ENCODE measurements around the gene TRMT5. TPM values are rescaled to one million over a fixed set of nuclear protein-coding genes. Genes with fewer than 3 reads are reported as not detected.

Gene TRMT5
- total and polyA plus RNA-seq, 2 of the 4 experiments (the other 2 are of a cell fraction), result 5.0 to 10.4 TPM

DNA sequence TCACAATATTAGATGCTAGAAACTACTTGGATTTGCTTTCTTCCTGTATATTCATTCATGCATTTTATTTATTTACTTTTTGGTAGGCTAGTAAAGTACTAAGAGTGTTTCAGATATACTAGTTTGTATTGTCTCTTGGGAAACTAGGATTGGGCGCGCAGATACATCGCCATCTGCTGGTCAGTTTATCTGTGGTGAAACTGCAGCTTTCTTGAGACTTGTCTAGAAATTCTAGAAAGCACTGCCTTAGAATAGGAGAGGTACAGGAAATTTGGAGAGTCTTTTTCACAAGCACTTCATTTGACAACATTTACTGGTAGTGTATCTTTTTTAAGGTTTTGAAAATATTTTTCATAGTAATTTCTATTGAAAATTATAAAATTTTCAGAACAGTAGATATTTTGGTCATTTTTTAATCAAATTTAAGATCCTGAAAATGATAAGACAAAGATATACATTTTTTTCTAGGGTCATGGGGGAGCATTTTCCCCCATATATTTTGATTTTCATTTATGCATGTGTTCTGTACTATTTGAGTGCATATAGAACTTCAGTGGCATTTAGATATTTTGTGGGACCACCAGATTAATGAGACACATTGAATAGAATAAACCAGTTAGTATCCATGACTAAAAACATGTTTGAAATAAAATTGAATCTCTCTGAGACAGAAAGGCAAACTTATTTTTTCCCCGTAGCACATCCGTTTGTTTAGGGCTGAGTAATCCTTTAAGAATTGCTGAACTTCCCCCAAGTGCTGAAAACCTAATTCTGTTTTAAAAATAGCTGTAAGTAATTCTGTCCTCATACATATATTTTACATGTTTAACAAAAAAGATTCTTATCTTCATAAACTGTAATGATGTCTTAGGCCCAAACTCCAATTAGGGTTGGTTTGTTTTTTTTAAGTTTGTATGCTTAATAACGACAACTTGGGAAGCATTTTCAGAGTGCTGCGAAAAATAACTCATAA lies 44.7 kb upstream of the TRMT5 start:
- no TSS peak for BruUV-seq (replicated peaks)

More for the DNA sequence above, 44.7 kb upstream of the TRMT5 start:
- Histone ChIP-seq H3K36me3 (ENCODE audit: control insufficient read depth, insufficient read depth, low read length) (no peaks in the 10 kb centered on the region), H3K23ac (ENCODE audit: low read depth, low read length) (peak overlapping the region; percentile 28; the same call in 1 of the 2 replicates), H3K9me3 (ENCODE audit: control insufficient read depth, insufficient read depth, low read length) (no peaks in the 10 kb centered on the region), H2BK15ac (ENCODE audit: low read depth, low read length) (no peak overlapping the region), H3K4me2 (ENCODE audit: low read depth, low read length) (peak overlapping the region; percentile 79; the same call in 1 of the 2 replicates), H3K14ac (replicated peaks; ENCODE audit: low read depth, low read length) (peak overlapping the region; percentile 32; the same call in 1 of the 2 replicates), H3K18ac (ENCODE audit: low read depth, low read length) (peak overlapping the region; percentile 87; the same call in 1 of the 2 replicates), H3K4me3 (ENCODE audit: insufficient read depth, low read depth, low read length) (no peak overlapping the region), H3K56ac (ENCODE audit: extremely low read depth, insufficient read depth, low read length) (peak overlapping the region; percentile 55; the same call in 1 of the 2 replicates), H4K5ac (ENCODE audit: low read depth, low read length) (no peak overlapping the region; the same call in 1 of the 2 replicates), H3K79me1 (ENCODE audit: low read depth in 1 of 2, low read length in 2 of 2) (peaks cover 2 to 13% of the 10 kb centered on the region in 2 experiments; a peak in 2 of 4 replicates), H2AK5ac (ENCODE audit: low read depth, low read length) (no peak overlapping the region), H3K4ac (ENCODE audit: low read depth, low read length) (peak overlapping the region; percentile 49; the same call in 1 of the 2 replicates), H3K9me1 (ENCODE audit: insufficient read depth, low read length) (no peaks in the 10 kb centered on the region), H2BK20ac (ENCODE audit: low read depth, low read length) (peak overlapping the region; percentile 34; the same call in 1 of the 2 replicates), H3K9ac (ENCODE audit: low read depth, low read length) (no peak overlapping the region), H3K27ac (ENCODE audit: insufficient read depth, low read length) (peak overlapping the region; percentile 24; the same call in 1 of the 2 replicates), H3K27me3 (ENCODE audit: control insufficient read depth, insufficient read depth, low read length) (no peaks in the 10 kb centered on the region), H3K4me1 (ENCODE audit: control insufficient read depth, insufficient read depth, low read length) (peaks cover 3% of the 10 kb centered on the region; the same call in 1 of the 2 replicates), H2AK9ac (replicated peaks; ENCODE audit: low read depth, low read length, poor library complexity) (no peak overlapping the region), H4K20me1 (ENCODE audit: insufficient read depth, low read length) (no peaks in the 10 kb centered on the region), H2AFZ (replicated peaks; ENCODE audit: low read length, poor library complexity) (no peak overlapping the region), H2BK120ac (ENCODE audit: low read depth, low read length) (peak overlapping the region; percentile 78; the same call in 1 of the 2 replicates), H4K8ac (ENCODE audit: low read depth in 2 of 2, low read length in 2 of 2) (peak overlapping the region in 1 of 2 experiments; percentile 75; a peak in 1 of 4 replicates), H2BK5ac (ENCODE audit: low read depth, low read length, poor library complexity, severe bottlenecking) (peak overlapping the region; percentile 94), H4K91ac (ENCODE audit: insufficient read depth, low read depth, low read length) (no peak overlapping the region)
- WGBS, 2 experiments (ENCODE audit: extremely low coverage in 2 of 2, insufficient read length in 1 of 2), result 6% methylated on average over 3 of the region's 7 CpGs; no CpG with 5 or more reads in 1 of the 2 experiments
- ChIA-PET POLR2A (ENCODE audit: unreplicated experiment) (no interaction called here), CTCF (interaction anchor here (1.2 to 1.8 kb wide), 5 partner anchors 22 to 402 kb away, joined by 3 to 7 read pairs (median 3); no protein-coding TSS in a partner anchor)
- ATAC-seq (ENCODE audit: low read depth) (peak; percentile 81), DNase-seq (peak; percentile 80)
- dilution Hi-C loops (cut with HindIII; ENCODE audit: low sequenced_read_pairs, unreplicated experiment) (loop anchor here (25.0 kb wide), 1 partner anchor 388 kb away; the partner anchor contains the start of gene SIX1), intact Hi-C loops (cut with micrococcal nuclease) (loop anchor here (1.0 to 10.0 kb wide), 7 partner anchors 43 to 400 kb away; partner anchors contain the start of genes SIX1, SIX4, SLC38A6 and TRMT5), in situ Hi-C loops (cut with MboI; ENCODE audit: low sequenced_read_pairs) (loop anchor here (25.0 kb wide), 1 partner anchor 688 kb away; no protein-coding TSS in a partner anchor)
- TF ChIP-seq FOS (IDR thresholded peaks at IDR 0.05; ENCODE audit: low read depth, low read length) (no peak), RAD21 (IDR thresholded peaks at IDR 0.05; ENCODE audit: low read length) (peak; percentile 81), NFE2L2 (IDR thresholded peaks at IDR 0.05; ENCODE audit: low read depth, low read length) (no peak), POLR2A (IDR thresholded peaks at IDR 0.05; ENCODE audit: low read depth, low read length) (no peak), SMC3 (IDR thresholded peaks at IDR 0.05; ENCODE audit: low read depth, low read length) (peak; percentile 84), CHD1 (IDR thresholded peaks at IDR 0.05; ENCODE audit: low read depth, low read length) (no peak), BHLHE40 (IDR thresholded peaks at IDR 0.05; ENCODE audit: low read depth, low read length) (no peak), MAZ (IDR thresholded peaks at IDR 0.05; ENCODE audit: borderline replicate concordance, low read depth, low read length) (no peak)
- TF ChIP-seq, protein P1, sequence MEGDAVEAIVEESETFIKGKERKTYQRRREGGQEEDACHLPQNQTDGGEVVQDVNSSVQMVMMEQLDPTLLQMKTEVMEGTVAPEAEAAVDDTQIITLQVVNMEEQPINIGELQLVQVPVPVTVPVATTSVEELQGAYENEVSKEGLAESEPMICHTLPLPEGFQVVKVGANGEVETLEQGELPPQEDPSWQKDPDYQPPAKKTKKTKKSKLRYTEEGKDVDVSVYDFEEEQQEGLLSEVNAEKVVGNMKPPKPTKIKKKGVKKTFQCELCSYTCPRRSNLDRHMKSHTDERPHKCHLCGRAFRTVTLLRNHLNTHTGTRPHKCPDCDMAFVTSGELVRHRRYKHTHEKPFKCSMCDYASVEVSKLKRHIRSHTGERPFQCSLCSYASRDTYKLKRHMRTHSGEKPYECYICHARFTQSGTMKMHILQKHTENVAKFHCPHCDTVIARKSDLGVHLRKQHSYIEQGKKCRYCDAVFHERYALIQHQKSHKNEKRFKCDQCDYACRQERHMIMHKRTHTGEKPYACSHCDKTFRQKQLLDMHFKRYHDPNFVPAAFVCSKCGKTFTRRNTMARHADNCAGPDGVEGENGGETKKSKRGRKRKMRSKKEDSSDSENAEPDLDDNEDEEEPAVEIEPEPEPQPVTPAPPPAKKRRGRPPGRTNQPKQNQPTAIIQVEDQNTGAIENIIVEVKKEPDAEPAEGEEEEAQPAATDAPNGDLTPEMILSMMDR (conservative IDR thresholded peaks at IDR 0.05; ENCODE audit: low read depth, low read length), result peak; percentile 84
- TF ChIP-seq, protein P2, sequence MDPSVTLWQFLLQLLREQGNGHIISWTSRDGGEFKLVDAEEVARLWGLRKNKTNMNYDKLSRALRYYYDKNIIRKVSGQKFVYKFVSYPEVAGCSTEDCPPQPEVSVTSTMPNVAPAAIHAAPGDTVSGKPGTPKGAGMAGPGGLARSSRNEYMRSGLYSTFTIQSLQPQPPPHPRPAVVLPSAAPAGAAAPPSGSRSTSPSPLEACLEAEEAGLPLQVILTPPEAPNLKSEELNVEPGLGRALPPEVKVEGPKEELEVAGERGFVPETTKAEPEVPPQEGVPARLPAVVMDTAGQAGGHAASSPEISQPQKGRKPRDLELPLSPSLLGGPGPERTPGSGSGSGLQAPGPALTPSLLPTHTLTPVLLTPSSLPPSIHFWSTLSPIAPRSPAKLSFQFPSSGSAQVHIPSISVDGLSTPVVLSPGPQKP (IDR thresholded peaks at IDR 0.05; ENCODE audit: borderline replicate concordance, low read depth, low read length), result no peak

All from IMR-90 (cell line).